ENCODE measurements around the gene ALDH1L1.

ALDH1L1 gene

GRCh38 chr3:126202680-126203079 lies 22.3 kb upstream of the ALDH1L1 start (continued):
- TF ChIP-seq KLF9 (tag by site-specific recombination; IDR thresholded peaks at IDR 0.05; ENCODE audit: low read depth) (no peak), PRDM2 (tag by site-specific recombination; IDR thresholded peaks at IDR 0.05; ENCODE audit: borderline replicate concordance) (no peak), ZNF48 (tag by site-specific recombination; IDR thresholded peaks at IDR 0.05) (no peak)

DNA sequence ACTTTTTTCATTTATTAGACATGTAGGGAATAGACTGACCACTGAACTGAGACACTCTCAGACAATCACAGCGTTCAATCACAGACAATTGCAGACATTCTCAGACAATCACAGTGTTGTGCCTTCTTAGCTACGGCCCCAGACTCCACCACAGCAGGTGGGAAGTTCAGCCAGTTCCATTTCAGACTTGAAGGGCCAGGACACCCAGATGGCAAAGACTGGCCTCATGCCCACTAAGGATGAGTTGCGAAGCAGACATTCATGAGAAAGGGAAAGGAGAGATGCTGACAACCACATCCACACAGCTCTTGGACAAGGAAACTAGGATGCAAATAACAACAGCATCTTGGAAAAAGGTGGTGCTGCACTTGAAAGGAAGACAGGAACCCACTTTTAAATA lies 21.9 kb upstream of the ALDH1L1 start:
- ChIA-PET POLR2A (no interaction called here), CTCF (no interaction called here)
- Histone ChIP-seq H3K27ac (ENCODE audit: extremely low read depth, low read depth, low read length) (no peak overlapping the region), H3K36me3 (ENCODE audit: control insufficient read depth in 2 of 2, insufficient read depth in 1 of 2, low read length in 2 of 2) (no peaks in the 10 kb centered on the region), H3K4me3 (ENCODE audit: low read depth, low read length) (no peak overlapping the region), H3K9me3 (ENCODE audit: control insufficient read depth, insufficient read depth, low read depth, low read length) (no peaks in the 10 kb centered on the region), H3K4me1 (ENCODE audit: control insufficient read depth, insufficient read depth, low read length) (no peaks in the 10 kb centered on the region)
- no peak for TF ChIP-seq ZIC2 (tag by site-specific recombination; IDR thresholded peaks at IDR 0.05)
- no peak for TF ChIP-seq ZBTB1 (tag by site-specific recombination; IDR thresholded peaks at IDR 0.05)
- no peak for TF ChIP-seq ZFP3 (tag by site-specific recombination; IDR thresholded peaks at IDR 0.05; ENCODE audit: low read depth)
- TF ChIP-seq ZNF621 (tag by site-specific recombination; IDR thresholded peaks at IDR 0.05): no peak
- TF ChIP-seq ZNF792 (tag by site-specific recombination; IDR thresholded peaks at IDR 0.05): no peak
- TF ChIP-seq ZNF701 (tag by site-specific recombination; IDR thresholded peaks at IDR 0.05): no peak
- TF ChIP-seq ZNF121 (tag by site-specific recombination; IDR thresholded peaks at IDR 0.05): no peak
- TF ChIP-seq, protein P1, sequence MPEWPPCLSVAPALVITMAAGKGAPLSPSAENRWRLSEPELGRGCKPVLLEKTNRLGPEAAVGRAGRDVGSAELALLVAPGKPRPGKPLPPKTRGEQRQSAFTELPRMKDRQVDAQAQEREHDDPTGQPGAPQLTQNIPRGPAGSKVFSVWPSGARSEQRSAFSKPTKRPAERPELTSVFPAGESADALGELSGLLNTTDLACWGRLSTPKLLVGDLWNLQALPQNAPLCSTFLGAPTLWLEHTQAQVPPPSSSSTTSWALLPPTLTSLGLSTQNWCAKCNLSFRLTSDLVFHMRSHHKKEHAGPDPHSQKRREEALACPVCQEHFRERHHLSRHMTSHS (tag by site-specific recombination; IDR thresholded peaks at IDR 0.05): no peak
- no peak for TF ChIP-seq ZFP69B (tag by site-specific recombination; IDR thresholded peaks at IDR 0.05)
- TF ChIP-seq WT1 (tag by site-specific recombination; IDR thresholded peaks at IDR 0.05): no peak
- TF ChIP-seq, protein P2, sequence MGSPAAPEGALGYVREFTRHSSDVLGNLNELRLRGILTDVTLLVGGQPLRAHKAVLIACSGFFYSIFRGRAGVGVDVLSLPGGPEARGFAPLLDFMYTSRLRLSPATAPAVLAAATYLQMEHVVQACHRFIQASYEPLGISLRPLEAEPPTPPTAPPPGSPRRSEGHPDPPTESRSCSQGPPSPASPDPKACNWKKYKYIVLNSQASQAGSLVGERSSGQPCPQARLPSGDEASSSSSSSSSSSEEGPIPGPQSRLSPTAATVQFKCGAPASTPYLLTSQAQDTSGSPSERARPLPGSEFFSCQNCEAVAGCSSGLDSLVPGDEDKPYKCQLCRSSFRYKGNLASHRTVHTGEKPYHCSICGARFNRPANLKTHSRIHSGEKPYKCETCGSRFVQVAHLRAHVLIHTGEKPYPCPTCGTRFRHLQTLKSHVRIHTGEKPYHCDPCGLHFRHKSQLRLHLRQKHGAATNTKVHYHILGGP (tag by site-specific recombination; IDR thresholded peaks at IDR 0.05): no peak
- no peak for TF ChIP-seq ZNF785 (tag by site-specific recombination; IDR thresholded peaks at IDR 0.05)
- TF ChIP-seq HOXC10 (CRISPR knock-in tag; IDR thresholded peaks at IDR 0.05): no peak
- no peak for TF ChIP-seq SP7 (tag by site-specific recombination; IDR thresholded peaks at IDR 0.05)

- H3K4me1 ChIP-seq (ENCODE audit: control insufficient read depth, insufficient read depth, low read length): no peaks in the 10 kb centered on the region
- no peak overlapping the region for H3K4me3 ChIP-seq (ENCODE audit: low read depth, low read length)
- H3K27ac ChIP-seq (ENCODE audit: extremely low read depth, low read depth, low read length): no peak overlapping the region
- CTCF ChIA-PET: interaction anchor here (3.9 kb wide), 1 partner anchor 68 kb away, joined by 39 read pairs; no protein-coding TSS in a partner anchor
- H3K9me3 ChIP-seq (ENCODE audit: control insufficient read depth, insufficient read depth, low read depth, low read length): no peaks in the 10 kb centered on the region
- TF ChIP-seq, protein P3, sequence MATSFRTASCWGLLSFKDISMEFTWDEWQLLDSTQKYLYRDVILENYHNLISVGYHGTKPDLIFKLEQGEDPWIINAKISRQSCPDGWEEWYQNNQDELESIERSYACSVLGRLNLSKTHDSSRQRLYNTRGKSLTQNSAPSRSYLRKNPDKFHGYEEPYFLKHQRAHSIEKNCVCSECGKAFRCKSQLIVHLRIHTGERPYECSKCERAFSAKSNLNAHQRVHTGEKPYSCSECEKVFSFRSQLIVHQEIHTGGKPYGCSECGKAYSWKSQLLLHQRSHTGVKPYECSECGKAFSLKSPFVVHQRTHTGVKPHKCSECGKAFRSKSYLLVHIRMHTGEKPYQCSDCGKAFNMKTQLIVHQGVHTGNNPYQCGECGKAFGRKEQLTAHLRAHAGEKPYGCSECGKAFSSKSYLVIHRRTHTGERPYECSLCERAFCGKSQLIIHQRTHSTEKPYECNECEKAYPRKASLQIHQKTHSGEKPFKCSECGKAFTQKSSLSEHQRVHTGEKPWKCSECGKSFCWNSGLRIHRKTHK (tag by site-specific recombination; IDR thresholded peaks at IDR 0.05): no peak
- TF ChIP-seq ZNF707 (tag by site-specific recombination; IDR thresholded peaks at IDR 0.05) (no peak), GLIS1 (tag by site-specific recombination; IDR thresholded peaks at IDR 0.05) (no peak), GLI4 (tag by site-specific recombination; IDR thresholded peaks at IDR 0.05) (no peak), ZNF571 (tag by site-specific recombination; IDR thresholded peaks at IDR 0.05) (no peak), ZNF37A (tag by site-specific recombination; IDR thresholded peaks at IDR 0.05) (no peak), ZNF561 (tag by site-specific recombination; IDR thresholded peaks at IDR 0.05; ENCODE audit: borderline replicate concordance) (no peak)
- POLR2A ChIA-PET: no interaction called here
- H3K36me3 ChIP-seq (ENCODE audit: control insufficient read depth in 2 of 2, insufficient read depth in 1 of 2, low read length in 2 of 2): no peaks in the 10 kb centered on the region
Observed at GRCh38 chr3:126201168-126201567, 20.8 kb upstream of the ALDH1L1 start.
